HEK293 (cell line): ENCODE data around the gene PDE4D.

ENCODE experiments used
- GLI4 ChIP-seq: fragments of 450-650 bp; formaldehyde crosslinking; IDR thresholded peaks from 2 replicates; pipeline ENCODE4 v1.5.1; 2016; ENCODE audit warnings: missing biosample characterization, missing genetic modification characterization
- TRIM28 ChIP-seq: IDR thresholded peaks from 2 replicates; pipeline ENCODE4 v1.6.1; 2011; ENCODE audit warnings: low read length, control low read depth, borderline replicate concordance
- YY1 ChIP-seq: fragments of 450-650 bp; formaldehyde crosslinking; IDR thresholded peaks from 2 replicates; pipeline ENCODE4 v1.5.1; 2018; ENCODE audit warnings: missing biosample characterization, missing genetic modification characterization
- ZBTB8A ChIP-seq: fragments of 450-650 bp; formaldehyde crosslinking; IDR thresholded peaks from 2 replicates; pipeline ENCODE4 v1.5.1; 2016; ENCODE audit warnings: missing biosample characterization, missing genetic modification characterization
- ZNF157 ChIP-seq: fragments of 450-650 bp; formaldehyde crosslinking; IDR thresholded peaks from 2 replicates; pipeline ENCODE4 v1.5.1; 2016; ENCODE audit warnings: missing biosample characterization, missing genetic modification characterization
- ZNF514 ChIP-seq: fragments of 450-650 bp; formaldehyde crosslinking; IDR thresholded peaks from 2 replicates; pipeline ENCODE4 v1.5.1; 2016; ENCODE audit warnings: missing biosample characterization, missing genetic modification characterization
- ZNF558 ChIP-seq: fragments of 450-650 bp; formaldehyde crosslinking; IDR thresholded peaks from 2 replicates; pipeline ENCODE4 v1.5.1; 2016; ENCODE audit warnings: missing biosample characterization, missing genetic modification characterization
- ZXDB ChIP-seq: fragments of 450-650 bp; formaldehyde crosslinking; IDR thresholded peaks from 2 replicates; pipeline ENCODE4 v1.5.1; 2016; ENCODE audit warnings: missing biosample characterization, missing genetic modification characterization
- TF ChIP-seq, protein P1 (sequence below): fragments of 450-650 bp; formaldehyde crosslinking; IDR thresholded peaks from 2 replicates; pipeline ENCODE4 v1.5.1; 2016; ENCODE audit warnings: missing biosample characterization, missing genetic modification characterization
- TF ChIP-seq, protein P2 (sequence below): fragments of 450-650 bp; formaldehyde crosslinking; IDR thresholded peaks from 2 replicates; pipeline ENCODE4 v1.5.1; 2016; ENCODE audit warnings: missing biosample characterization, missing genetic modification characterization, low read depth
- TF ChIP-seq, protein P3 (sequence below): fragments of 450-650 bp; formaldehyde crosslinking; IDR thresholded peaks from 2 replicates; pipeline ENCODE4 v1.5.1; 2016; ENCODE audit warnings: missing biosample characterization, missing genetic modification characterization

DNA sequence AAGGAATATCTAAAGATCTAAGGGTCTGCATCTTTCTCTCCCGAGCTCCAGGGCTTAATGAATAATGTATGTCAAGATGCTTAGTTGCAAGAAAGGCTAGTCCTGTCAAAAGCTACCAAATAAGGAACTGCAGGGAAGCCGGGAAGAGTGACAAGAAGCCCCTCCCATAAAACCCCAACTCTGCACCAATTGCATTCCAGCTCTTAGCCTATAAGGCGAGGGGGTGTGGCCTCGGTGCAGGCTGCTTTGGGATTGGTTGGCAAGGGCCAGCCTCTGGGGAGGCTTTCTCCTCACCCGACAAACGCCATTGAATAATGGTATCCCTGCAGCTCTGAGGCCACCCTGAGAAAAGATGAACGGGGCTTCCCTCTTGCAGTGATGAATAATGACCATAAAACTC lies 893.7 kb downstream of the PDE4D start:
- TF ChIP-seq ZNF558 (tag by site-specific recombination), result no peak
- TF ChIP-seq, protein P1, sequence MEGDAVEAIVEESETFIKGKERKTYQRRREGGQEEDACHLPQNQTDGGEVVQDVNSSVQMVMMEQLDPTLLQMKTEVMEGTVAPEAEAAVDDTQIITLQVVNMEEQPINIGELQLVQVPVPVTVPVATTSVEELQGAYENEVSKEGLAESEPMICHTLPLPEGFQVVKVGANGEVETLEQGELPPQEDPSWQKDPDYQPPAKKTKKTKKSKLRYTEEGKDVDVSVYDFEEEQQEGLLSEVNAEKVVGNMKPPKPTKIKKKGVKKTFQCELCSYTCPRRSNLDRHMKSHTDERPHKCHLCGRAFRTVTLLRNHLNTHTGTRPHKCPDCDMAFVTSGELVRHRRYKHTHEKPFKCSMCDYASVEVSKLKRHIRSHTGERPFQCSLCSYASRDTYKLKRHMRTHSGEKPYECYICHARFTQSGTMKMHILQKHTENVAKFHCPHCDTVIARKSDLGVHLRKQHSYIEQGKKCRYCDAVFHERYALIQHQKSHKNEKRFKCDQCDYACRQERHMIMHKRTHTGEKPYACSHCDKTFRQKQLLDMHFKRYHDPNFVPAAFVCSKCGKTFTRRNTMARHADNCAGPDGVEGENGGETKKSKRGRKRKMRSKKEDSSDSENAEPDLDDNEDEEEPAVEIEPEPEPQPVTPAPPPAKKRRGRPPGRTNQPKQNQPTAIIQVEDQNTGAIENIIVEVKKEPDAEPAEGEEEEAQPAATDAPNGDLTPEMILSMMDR, result no peak
- TF ChIP-seq, protein P2, sequence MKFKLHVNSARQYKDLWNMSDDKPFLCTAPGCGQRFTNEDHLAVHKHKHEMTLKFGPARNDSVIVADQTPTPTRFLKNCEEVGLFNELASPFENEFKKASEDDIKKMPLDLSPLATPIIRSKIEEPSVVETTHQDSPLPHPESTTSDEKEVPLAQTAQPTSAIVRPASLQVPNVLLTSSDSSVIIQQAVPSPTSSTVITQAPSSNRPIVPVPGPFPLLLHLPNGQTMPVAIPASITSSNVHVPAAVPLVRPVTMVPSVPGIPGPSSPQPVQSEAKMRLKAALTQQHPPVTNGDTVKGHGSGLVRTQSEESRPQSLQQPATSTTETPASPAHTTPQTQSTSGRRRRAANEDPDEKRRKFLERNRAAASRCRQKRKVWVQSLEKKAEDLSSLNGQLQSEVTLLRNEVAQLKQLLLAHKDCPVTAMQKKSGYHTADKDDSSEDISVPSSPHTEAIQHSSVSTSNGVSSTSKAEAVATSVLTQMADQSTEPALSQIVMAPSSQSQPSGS (tag by site-specific recombination), result no peak
- no peak for TF ChIP-seq TRIM28
- TF ChIP-seq ZNF157 (tag by site-specific recombination), result no peak
- no peak for TF ChIP-seq YY1 (tag by site-specific recombination)
- TF ChIP-seq, protein P3, sequence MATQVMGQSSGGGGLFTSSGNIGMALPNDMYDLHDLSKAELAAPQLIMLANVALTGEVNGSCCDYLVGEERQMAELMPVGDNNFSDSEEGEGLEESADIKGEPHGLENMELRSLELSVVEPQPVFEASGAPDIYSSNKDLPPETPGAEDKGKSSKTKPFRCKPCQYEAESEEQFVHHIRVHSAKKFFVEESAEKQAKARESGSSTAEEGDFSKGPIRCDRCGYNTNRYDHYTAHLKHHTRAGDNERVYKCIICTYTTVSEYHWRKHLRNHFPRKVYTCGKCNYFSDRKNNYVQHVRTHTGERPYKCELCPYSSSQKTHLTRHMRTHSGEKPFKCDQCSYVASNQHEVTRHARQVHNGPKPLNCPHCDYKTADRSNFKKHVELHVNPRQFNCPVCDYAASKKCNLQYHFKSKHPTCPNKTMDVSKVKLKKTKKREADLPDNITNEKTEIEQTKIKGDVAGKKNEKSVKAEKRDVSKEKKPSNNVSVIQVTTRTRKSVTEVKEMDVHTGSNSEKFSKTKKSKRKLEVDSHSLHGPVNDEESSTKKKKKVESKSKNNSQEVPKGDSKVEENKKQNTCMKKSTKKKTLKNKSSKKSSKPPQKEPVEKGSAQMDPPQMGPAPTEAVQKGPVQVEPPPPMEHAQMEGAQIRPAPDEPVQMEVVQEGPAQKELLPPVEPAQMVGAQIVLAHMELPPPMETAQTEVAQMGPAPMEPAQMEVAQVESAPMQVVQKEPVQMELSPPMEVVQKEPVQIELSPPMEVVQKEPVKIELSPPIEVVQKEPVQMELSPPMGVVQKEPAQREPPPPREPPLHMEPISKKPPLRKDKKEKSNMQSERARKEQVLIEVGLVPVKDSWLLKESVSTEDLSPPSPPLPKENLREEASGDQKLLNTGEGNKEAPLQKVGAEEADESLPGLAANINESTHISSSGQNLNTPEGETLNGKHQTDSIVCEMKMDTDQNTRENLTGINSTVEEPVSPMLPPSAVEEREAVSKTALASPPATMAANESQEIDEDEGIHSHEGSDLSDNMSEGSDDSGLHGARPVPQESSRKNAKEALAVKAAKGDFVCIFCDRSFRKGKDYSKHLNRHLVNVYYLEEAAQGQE (tag by site-specific recombination), result no peak
- TF ChIP-seq ZXDB (tag by site-specific recombination), result no peak
- TF ChIP-seq ZBTB8A, result no peak
- TF ChIP-seq ZNF514 (tag by site-specific recombination), result no peak
- no peak for TF ChIP-seq GLI4 (tag by site-specific recombination)
